Thyroid gland (tissue), 4 donors: Measurements from ENCODE around the gene PBX3.

Source experiments
- CTCF ChIP-seq, 6 experiments: fragments of 200-600 bp in 3 of 6; fragments of 450-650 bp in 3 of 6; sonication (generic) in 3 of 6; IDR thresholded peaks; one replicate each; pipeline ENCODE4 v1.5.1; 2016 to 2019; ENCODE audit warnings: antibody characterized with exemption in 6 of 6, mild to moderate bottlenecking in 2 of 6, inconsistent platforms in 1 of 6, moderate library complexity in 1 of 6
- POLR2A ChIP-seq, 2 donors: fragments of 450-650 bp; IDR thresholded peaks; one replicate each; pipeline ENCODE4 v1.6.1; 2017; ENCODE audit warnings: antibody characterized with exemption in 2 of 2, mild to moderate bottlenecking in 2 of 2, moderate library complexity in 1 of 2

- TF ChIP-seq CTCF (IDR thresholded peaks at IDR 0.05) (no peak), POLR2A (IDR thresholded peaks at IDR 0.05) (no peak)
Measured at GRCh38 chr9:125821078-125821477, 73.9 kb downstream of the PBX3 start.
